NCI-H2107 treated with DMSO at 0.1 percent for 48 hours (cell line): ENCODE data around the gene PPP1R16B.

Source experiments
- DNase-seq: peaks from one replicate; lab custom pipeline; 2025; ENCODE audit not compliant: unreplicated experiment; lab: John Stamatoyannopoulos, UW

PPP1R16B gene

GRCh38 chr20:38874460-38875174 lies 69.1 kb downstream of the PPP1R16B start:
- DNase-seq, result no peak

- no peak for DNase-seq
Measured at GRCh38 chr20:38875175-38875993, 69.9 kb downstream of the PPP1R16B start.

GRCh38 chr20:38877483-38877882 lies 72.0 kb downstream of the PPP1R16B start:
- DNase-seq, result no peak

GRCh38 chr20:38878866-38879265 lies 73.4 kb downstream of the PPP1R16B start:
- DNase-seq, result no peak

GRCh38 chr20:38880952-38881735 lies 75.6 kb downstream of the PPP1R16B start:
- no peak for DNase-seq

GRCh38 chr20:38881806-38882440 lies 76.4 kb downstream of the PPP1R16B start:
- no peak for DNase-seq

- no peak for DNase-seq
Measured at GRCh38 chr20:38882600-38882999, 77.1 kb downstream of the PPP1R16B start.

GRCh38 chr20:38883081-38883980 lies 77.8 kb downstream of the PPP1R16B start:
- no peak for DNase-seq

- no peak for DNase-seq
Measured at GRCh38 chr20:38883981-38884733, 78.7 kb downstream of the PPP1R16B start.

- DNase-seq, result no peak
Measured at GRCh38 chr20:38885357-38885756, 79.9 kb downstream of the PPP1R16B start.

- DNase-seq, result no peak
Measured at GRCh38 chr20:38888059-38888831, 82.7 kb downstream of the PPP1R16B start.

- DNase-seq, result no peak
Measured at GRCh38 chr20:38889050-38889449, 83.6 kb downstream of the PPP1R16B start.

- DNase-seq, result no peak
Measured at GRCh38 chr20:38889792-38890496, 84.4 kb downstream of the PPP1R16B start.

- no peak for DNase-seq
Measured at GRCh38 chr20:38890497-38890818, 85.0 kb downstream of the PPP1R16B start.

- no peak for DNase-seq
Measured at GRCh38 chr20:38892091-38892981, 86.8 kb downstream of the PPP1R16B start.

- no peak for DNase-seq
Measured at GRCh38 chr20:38893056-38893564, 87.6 kb downstream of the PPP1R16B start.

- no peak for DNase-seq
Measured at GRCh38 chr20:38893565-38894090, 88.1 kb downstream of the PPP1R16B start.
